PFSK-1 (cell line): Measurements from ENCODE around the gene SOX5.

Experiments
- FOXP2 ChIP-seq: optimal IDR thresholded peaks from 2 replicates; pipeline ENCODE3; 2011; ENCODE audit warnings: borderline replicate concordance, control low read depth, inconsistent platforms; ENCODE audit not compliant: insufficient read depth; ENCODE audit errors: extremely low read length, extremely low read depth
- POLR2AphosphoS5 ChIP-seq: IDR thresholded peaks from 2 replicates; pipeline ENCODE4 v1.6.1; 2012; ENCODE audit warnings: low read depth, mild to moderate bottlenecking, control low read depth, low read length, moderate library complexity
- REST ChIP-seq, 2 experiments: IDR thresholded peaks; 2 replicates each; pipeline versions ENCODE4 v1.6.1 to v1.8.0; 2011 to 2012; ENCODE audit warnings: low read depth in 2 of 2, low read length in 2 of 2, control low read depth in 1 of 2, inconsistent platforms in 1 of 2, mild to moderate bottlenecking in 1 of 2, moderate library complexity in 1 of 2; ENCODE audit not compliant: insufficient read depth in 1 of 2
- SIN3A ChIP-seq: IDR thresholded peaks from 2 replicates; pipeline ENCODE4 v1.6.1; 2012; ENCODE audit warnings: mild to moderate bottlenecking, low read length, moderate library complexity, borderline replicate concordance; ENCODE audit not compliant: insufficient read depth
- TAF1 ChIP-seq: IDR thresholded peaks from 2 replicates; pipeline ENCODE4 v1.6.1; 2012; ENCODE audit warnings: low read length, control low read depth, borderline replicate concordance; ENCODE audit not compliant: insufficient read depth

SOX5 gene

GRCh38 chr12:23721268-23721667, 228.2 kb downstream of the SOX5 start:
- TF ChIP-seq SIN3A = no peak
- TF ChIP-seq REST (IDR thresholded peaks at IDR 0.05; ENCODE audit: insufficient read depth in 1 of 2, low read depth in 2 of 2, low read length in 2 of 2) = no peak
- no peak for TF ChIP-seq TAF1
- no peak for TF ChIP-seq FOXP2
- no peak for TF ChIP-seq POLR2AphosphoS5

DNA sequence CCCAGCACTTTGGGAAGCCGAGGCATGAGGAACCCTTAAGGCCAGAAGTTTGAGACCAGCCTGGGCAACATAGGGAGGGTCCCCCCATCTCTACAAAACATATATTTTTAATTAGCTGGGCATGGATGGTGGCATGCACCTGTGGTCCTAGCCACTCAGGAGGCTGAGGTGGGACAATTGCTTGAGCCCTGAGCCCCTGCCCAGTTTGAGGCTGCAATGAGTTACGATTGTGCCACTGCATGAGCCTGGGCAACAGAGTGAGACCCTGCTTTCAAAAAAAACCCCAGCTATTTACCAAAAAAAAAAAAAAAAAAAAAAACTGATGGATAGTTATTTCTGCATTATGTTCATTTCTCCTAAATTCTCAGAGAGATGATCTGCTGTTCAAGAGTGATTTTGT, 230.0 kb downstream of the SOX5 start:
- TF ChIP-seq FOXP2 = no peak
- no peak for TF ChIP-seq SIN3A
- TF ChIP-seq TAF1 = no peak
- no peak for TF ChIP-seq REST (IDR thresholded peaks at IDR 0.05; ENCODE audit: insufficient read depth in 1 of 2, low read depth in 2 of 2, low read length in 2 of 2)
- no peak for TF ChIP-seq POLR2AphosphoS5

- TF ChIP-seq TAF1 (no peak), FOXP2 (no peak), REST (IDR thresholded peaks at IDR 0.05; ENCODE audit: insufficient read depth in 1 of 2, low read depth in 2 of 2, low read length in 2 of 2) (no peak), SIN3A (no peak), POLR2AphosphoS5 (no peak)
Measured at GRCh38 chr12:23708185-23708837, 241.2 kb downstream of the SOX5 start.

GRCh38 chr12:23707270-23707669, 242.2 kb downstream of the SOX5 start:
- TF ChIP-seq SIN3A (no peak), POLR2AphosphoS5 (no peak), TAF1 (no peak), FOXP2 (no peak), REST (IDR thresholded peaks at IDR 0.05; ENCODE audit: insufficient read depth in 1 of 2, low read depth in 2 of 2, low read length in 2 of 2) (no peak)
